ENCODE measurements around the gene CNST. TPM values are rescaled to one million over a fixed set of nuclear protein-coding genes. Genes with fewer than 3 reads are reported as not detected.

Gene CNST
- total and polyA plus RNA-seq, 9 of the 15 experiments (the other 6 are each of a cell fraction or from before 2014, with no cell fraction given): 17.0 to 55.3 (median 30.8) TPM

GRCh38 chr1:246573491-246573890, 7.2 kb downstream of the CNST start:
- H3K9me1 ChIP-seq (ENCODE audit: control insufficient read depth, insufficient read depth, low read length): no peaks in the 10 kb centered on the region
- H3K4me3 ChIP-seq: no peak overlapping the region
- TF ChIP-seq IRF2 (CRISPR knock-in tag; IDR thresholded peaks at IDR 0.05): no peak
- TF ChIP-seq, protein P1, sequence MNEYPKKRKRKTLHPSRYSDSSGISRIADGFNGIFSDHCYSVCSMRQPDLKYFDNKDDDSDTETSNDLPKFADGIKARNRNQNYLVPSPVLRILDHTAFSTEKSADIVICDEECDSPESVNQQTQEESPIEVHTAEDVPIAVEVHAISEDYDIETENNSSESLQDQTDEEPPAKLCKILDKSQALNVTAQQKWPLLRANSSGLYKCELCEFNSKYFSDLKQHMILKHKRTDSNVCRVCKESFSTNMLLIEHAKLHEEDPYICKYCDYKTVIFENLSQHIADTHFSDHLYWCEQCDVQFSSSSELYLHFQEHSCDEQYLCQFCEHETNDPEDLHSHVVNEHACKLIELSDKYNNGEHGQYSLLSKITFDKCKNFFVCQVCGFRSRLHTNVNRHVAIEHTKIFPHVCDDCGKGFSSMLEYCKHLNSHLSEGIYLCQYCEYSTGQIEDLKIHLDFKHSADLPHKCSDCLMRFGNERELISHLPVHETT (CRISPR knock-in tag; conservative IDR thresholded peaks at IDR 0.05 in 1 of 2, IDR thresholded peaks at IDR 0.05 in 1 of 2): peak in 1 of 2 experiments; percentile 49; a peak in 1 of 4 replicates
- intact Hi-C loops (cut with micrococcal nuclease): loop anchor here (10.0 kb wide), 1 partner anchor 269 kb away; no protein-coding TSS in a partner anchor
- DNase-seq (ENCODE audit: extremely low read depth in 1 of 4, low spot score in 3 of 4) (no peak), ATAC-seq (no peak), FAIRE-seq (no peak)
- 44% methylated on average over 6 of the region's 6 CpGs for WGBS (ENCODE audit: insufficient coverage, low coverage, missing lambda C conversion rate)
- H3K9me3 ChIP-seq (replicated peaks; ENCODE audit: control insufficient read depth, insufficient read depth, low read depth, low read length): 0 out of 2 replicates have a peak, but pooled peaks cover 2% of the 10 kb centered on the region
- CTCF ChIA-PET (ENCODE audit: low intra/inter-chr PET ratio): no interaction called here
- peak overlapping the region; percentile 32 to 58; a peak in 3 of 4 replicates for H3K9ac ChIP-seq (ENCODE audit: insufficient read depth in 1 of 2, low read depth in 2 of 2, low read length in 2 of 2)
- H4K20me1 ChIP-seq (replicated peaks; ENCODE audit: control insufficient read depth, insufficient read depth, low read length): no peaks in the 10 kb centered on the region
- peaks cover 25% of the 10 kb centered on the region for H3K36me3 ChIP-seq (ENCODE audit: control insufficient read depth, insufficient read depth, low read length)
- BruUV-seq (replicated peaks): no TSS peak
- H2AFZ ChIP-seq (ENCODE audit: low read depth, low read length): 0 out of 2 replicates have a peak overlapping the region, but pooled peaks have one; percentile 2
- in situ Hi-C loops (cut with MboI): no loop called here
- peaks cover 18 to 62% of the 10 kb centered on the region in 2 experiments for H3K4me1 ChIP-seq (replicated peaks in 1 of 2; ENCODE audit: control insufficient read depth in 2 of 2, insufficient read depth in 2 of 2, low read length in 2 of 2)
- peak overlapping the region; percentile 59 for H3K4me2 ChIP-seq (ENCODE audit: insufficient read depth, low read length)
- H3K79me2 ChIP-seq (ENCODE audit: control insufficient read depth, insufficient read depth, low read length): peaks cover 98% of the 10 kb centered on the region
- H3K27me3 ChIP-seq (ENCODE audit: control insufficient read depth in 2 of 2, insufficient read depth in 2 of 2, low read length in 2 of 2): no peaks in the 10 kb centered on the region
- POLR2A ChIA-PET: interaction anchor here (0.6 to 1.1 kb wide), 5 partner anchors 9 to 1135 kb away, joined by 3 read pairs; no protein-coding TSS in a partner anchor
- H3K27ac ChIP-seq (ENCODE audit: extremely low read depth, low read depth, low read length): peak overlapping the region; percentile 85

DNA sequence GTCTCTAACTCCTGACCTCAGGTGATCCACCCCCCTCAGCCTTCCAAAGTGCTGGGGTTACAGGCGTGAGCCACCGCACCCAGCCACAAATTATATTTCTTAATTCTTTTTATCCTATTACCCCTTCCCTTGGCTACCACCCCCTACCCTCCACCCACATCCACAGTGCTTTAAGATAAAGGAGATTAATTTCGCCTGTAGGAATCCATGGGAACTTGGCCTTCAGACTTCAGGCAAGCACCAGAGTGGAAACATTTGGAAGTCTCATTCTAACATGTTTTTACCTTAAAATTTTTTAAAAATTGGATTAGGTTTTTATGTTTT, 10.4 kb downstream of the CNST start:
- ChIA-PET POLR2A (interaction anchor here (2.2 kb wide), 1 partner anchor 10 kb away, joined by 15 read pairs; the partner anchor contains the start of genes CNST and TFB2M), CTCF (ENCODE audit: low intra/inter-chr PET ratio) (no interaction called here)
- intact Hi-C loops (cut with micrococcal nuclease) (loop anchor here (10.0 kb wide), 1 partner anchor 272 kb away; no protein-coding TSS in a partner anchor), in situ Hi-C loops (cut with MboI) (no loop called here)
- Histone ChIP-seq H3K36me3 (ENCODE audit: control insufficient read depth, insufficient read depth, low read length) (peaks cover 31% of the 10 kb centered on the region), H3K79me2 (ENCODE audit: control insufficient read depth, insufficient read depth, low read length) (peaks cover 98% of the 10 kb centered on the region), H3K4me2 (ENCODE audit: insufficient read depth, low read length) (peak overlapping the region; percentile 72), H3K9me3 (replicated peaks; ENCODE audit: control insufficient read depth, insufficient read depth, low read depth, low read length) (0 out of 2 replicates have a peak, but pooled peaks cover 2% of the 10 kb centered on the region), H3K9ac (ENCODE audit: insufficient read depth in 1 of 2, low read depth in 2 of 2, low read length in 2 of 2) (peak overlapping the region; percentile 74 to 83; a peak in 3 of 4 replicates), H3K4me1 (replicated peaks in 1 of 2; ENCODE audit: control insufficient read depth in 2 of 2, insufficient read depth in 2 of 2, low read length in 2 of 2) (peaks cover 23 to 72% of the 10 kb centered on the region in 2 experiments), H3K9me1 (ENCODE audit: control insufficient read depth, insufficient read depth, low read length) (no peaks in the 10 kb centered on the region), H3K27ac (ENCODE audit: extremely low read depth, low read depth, low read length) (peak overlapping the region; percentile 89), H3K4me3 (peak overlapping the region; percentile 12; the same call in 1 of the 2 replicates), H2AFZ (ENCODE audit: low read depth, low read length) (peak overlapping the region; percentile 13; the same call in 1 of the 2 replicates), H3K27me3 (ENCODE audit: control insufficient read depth in 2 of 2, insufficient read depth in 2 of 2, low read length in 2 of 2) (no peaks in the 10 kb centered on the region), H4K20me1 (replicated peaks; ENCODE audit: control insufficient read depth, insufficient read depth, low read length) (no peaks in the 10 kb centered on the region)
- FAIRE-seq: peak; percentile 6
- 2% methylated on average over 3 of the region's 3 CpGs for WGBS (ENCODE audit: insufficient coverage, low coverage, missing lambda C conversion rate)
- no TSS peak for BruUV-seq (replicated peaks)
- DNase-seq (ENCODE audit: extremely low read depth in 1 of 4, low spot score in 3 of 4): peak in 2 of 4 experiments; percentile 43 to 59
- ATAC-seq: peak; percentile 5
- TF ChIP-seq NCOA1 (IDR thresholded peaks at IDR 0.05; ENCODE audit: low read depth) (no peak), ZNF24 (IDR thresholded peaks at IDR 0.05) (no peak), HDAC1 (IDR thresholded peaks at IDR 0.05) (no peak), SMARCB1 (IDR thresholded peaks at IDR 0.05; ENCODE audit: insufficient read length, low read depth) (no peak), ARID1B (IDR thresholded peaks at IDR 0.05) (peak; percentile 9; the same call in 1 of the 2 replicates), GATA2 (CRISPR knock-in tag; IDR thresholded peaks at IDR 0.05) (0 out of 2 replicates have a peak, but pooled peaks have one; percentile 38), HMBOX1 (IDR thresholded peaks at IDR 0.05) (no peak), ZNF766 (CRISPR knock-in tag; conservative IDR thresholded peaks at IDR 0.05) (peak; percentile 33), ZNF3 (CRISPR knock-in tag; IDR thresholded peaks at IDR 0.05) (no peak), GABPA (tag; conservative IDR thresholded peaks at IDR 0.05; ENCODE audit: low read depth) (no peak), TAF15 (IDR thresholded peaks at IDR 0.05; ENCODE audit: low read depth, low read length) (no peak), ZFP36 (IDR thresholded peaks at IDR 0.05; ENCODE audit: low read depth, low read length, partially characterized antibody) (no peak)

Data from K562 (cell line).